Activated gamma-delta T cell (primary cell): ENCODE results near the gene LAMB3.

ENCODE experiments used
- DNase-seq: peaks from one replicate; lab custom pipeline; 2025; lab: John Stamatoyannopoulos, UW

The LAMB3 gene

DNA sequence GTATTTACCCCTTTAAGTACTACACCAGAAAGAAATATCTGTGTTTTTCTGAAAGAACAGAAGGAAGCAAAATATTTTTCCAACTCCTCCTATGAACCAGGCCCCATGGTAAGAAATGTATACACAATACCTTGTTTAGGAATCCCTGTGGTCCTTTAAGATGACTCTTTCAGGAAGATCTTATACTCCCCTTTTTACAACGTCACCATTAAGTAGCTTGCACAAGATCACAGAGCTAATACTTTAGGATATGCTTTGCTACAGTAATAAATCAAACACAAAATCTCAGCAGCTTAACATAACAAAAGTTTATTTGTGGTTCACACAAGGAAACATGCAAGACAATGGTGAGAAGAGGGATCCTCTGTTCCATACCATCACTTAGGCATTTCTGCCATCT is 8.8 kb upstream of the LAMB3 start:
- no peak for DNase-seq

DNA sequence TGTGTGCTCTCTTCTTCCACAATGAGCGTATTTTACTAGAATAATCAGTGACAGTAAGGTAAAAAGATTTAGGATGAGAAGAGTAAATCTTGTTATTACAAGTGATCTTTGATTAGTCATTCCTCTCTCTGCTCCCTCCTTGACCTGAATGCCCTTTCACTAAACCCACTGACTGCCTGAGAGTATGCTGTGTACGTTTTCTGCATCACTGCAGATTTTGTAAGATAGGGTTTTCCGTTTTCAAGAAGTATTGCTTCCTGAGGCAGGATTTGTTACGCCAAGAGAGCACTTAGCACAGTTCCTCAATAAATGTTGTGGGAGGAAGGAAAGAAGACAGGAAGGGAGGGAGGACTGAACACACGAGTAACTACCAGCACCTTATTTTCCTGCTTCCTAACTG is 7.7 kb upstream of the LAMB3 start:
- no peak for DNase-seq

DNA sequence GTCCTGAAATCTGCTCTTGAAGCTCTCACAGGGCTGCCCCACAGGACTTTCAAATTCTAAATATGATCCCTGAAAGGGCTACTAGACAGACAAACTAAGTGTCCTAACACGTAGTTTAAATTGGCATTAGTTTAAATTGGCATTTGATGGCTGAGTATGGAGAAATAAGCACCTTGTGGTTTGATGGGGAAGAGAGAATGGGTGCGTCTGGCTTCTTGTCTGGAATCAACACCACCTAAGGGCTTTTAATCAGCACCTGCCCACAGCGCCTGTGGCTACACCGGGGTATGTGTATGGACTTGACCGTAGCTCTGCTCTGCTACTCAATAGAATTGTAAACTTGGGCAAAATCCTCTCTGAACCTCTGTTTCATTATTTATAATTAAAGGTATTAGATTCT is 5.7 kb upstream of the LAMB3 start:
- no peak for DNase-seq

DNA sequence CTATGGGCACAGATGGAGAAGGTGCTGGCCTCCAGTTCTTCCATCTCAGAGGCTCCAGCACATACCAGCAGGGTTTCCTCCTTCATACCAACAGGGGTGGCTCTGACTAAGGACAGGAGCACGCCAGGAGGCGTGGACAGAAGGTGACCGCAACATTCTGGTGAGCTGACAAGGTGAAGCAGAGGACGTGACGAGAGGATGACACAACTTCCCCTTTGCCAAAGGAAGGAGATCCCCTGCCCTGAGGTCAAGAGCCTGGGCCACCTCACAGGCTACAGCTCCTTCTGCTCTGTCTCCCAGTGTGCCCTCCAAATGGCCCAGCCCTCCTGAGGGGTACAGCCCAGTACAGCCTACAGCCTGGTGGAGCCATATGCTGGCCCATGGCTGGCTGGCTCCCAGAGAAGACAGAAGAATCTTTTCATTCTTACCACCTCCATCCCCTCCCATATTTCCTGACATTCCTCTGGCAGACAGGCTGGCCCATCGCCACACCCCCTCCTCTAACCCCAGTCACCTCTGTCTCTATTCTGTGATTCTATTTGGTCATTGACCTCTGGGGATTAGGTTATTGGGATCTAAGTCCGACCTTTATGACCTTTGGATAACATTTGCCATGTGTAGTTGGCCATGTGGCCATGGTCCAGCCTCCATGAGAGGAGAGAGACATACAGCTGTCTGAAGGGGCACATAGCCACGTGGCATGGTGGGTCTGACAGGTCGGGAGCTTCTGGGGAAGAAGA is 5.1 kb upstream of the LAMB3 start:
- DNase-seq, result no peak

DNA sequence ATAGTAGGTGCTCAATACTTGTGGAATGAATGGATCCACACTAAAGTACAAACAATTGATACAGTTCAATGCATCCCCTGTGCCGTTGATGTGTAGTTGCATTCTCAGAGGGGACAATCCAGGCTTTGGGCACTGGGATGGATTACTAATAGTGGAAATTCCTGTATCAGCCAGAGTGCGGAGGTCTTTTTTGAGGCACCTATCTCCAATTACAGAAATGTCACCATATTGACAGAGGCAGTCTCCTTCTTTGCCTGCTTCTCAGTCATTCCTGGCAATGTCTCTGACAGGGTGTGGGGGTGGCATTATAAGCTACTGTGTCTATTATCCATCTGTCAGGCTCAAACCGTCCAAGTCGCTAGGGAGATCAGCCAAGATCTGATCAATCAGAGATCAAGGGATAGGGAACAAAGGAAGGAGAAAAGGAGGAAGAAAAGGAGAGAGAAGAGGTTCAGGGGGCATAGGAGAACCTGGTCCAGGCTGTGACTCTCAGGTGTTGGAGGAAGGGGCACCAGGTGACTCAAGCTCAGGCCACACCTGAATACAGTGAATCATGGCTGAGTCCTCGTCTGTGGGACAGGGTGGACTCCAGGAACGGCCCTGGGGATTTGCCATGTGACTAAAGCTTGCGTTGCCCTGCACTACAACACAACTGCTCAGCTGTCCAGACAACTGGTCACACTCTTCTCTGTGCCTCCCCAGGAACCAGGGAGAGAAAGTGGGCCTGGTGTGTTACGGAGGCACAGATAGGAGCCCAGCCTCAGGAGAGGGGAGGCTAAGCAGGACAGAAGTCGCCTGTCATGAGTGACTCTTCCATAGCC is 3.4 kb upstream of the LAMB3 start:
- no peak for DNase-seq

DNA sequence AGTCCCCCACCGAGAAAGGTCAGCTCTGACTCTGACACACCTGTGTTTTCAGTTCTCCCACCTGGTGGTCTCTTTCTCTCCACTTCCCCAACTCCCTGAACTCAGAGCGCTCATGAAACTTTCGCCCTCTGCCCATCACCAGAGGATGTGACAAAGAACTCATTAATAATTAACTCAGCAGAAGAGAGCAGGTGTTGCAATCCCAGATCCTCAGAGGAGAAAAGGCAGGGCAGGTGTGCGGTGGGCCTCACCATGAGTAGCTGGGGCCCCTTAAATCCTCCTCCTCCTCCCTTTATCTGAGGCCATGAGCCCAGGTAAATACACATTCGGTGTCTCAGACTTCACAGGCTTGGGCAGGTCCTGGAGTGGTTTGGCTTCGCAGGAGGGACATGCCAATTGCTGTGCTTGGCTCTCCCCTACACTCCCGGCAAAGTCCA is 1.7 kb upstream of the LAMB3 start:
- no peak for DNase-seq

DNA sequence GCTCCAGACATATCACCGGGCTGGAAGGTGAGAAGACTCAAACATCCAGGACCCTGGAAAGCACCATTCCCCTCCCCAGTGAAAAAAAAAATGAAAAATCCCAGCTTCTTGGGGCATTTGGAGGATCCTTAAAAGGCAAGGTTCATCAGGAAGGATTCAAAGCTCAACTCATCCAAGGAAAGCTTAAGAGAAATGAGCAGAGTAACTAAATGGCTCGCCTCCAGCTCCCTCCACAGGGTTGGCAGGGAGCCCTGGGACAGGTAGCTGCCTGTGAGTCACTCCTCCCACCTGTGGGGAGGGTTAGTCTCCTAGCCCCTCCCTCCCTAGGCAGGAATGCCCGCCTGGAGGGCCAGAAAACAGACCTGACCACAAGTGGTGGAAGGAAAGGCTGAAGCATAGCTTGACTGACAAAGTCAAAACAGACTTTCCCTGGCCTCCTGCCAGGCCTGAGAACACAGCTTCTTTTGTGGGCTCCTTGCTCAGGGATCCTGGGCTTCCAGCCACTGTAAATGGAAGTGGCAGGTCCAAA is 712 bp upstream of the LAMB3 start:
- no peak for DNase-seq

DNA sequence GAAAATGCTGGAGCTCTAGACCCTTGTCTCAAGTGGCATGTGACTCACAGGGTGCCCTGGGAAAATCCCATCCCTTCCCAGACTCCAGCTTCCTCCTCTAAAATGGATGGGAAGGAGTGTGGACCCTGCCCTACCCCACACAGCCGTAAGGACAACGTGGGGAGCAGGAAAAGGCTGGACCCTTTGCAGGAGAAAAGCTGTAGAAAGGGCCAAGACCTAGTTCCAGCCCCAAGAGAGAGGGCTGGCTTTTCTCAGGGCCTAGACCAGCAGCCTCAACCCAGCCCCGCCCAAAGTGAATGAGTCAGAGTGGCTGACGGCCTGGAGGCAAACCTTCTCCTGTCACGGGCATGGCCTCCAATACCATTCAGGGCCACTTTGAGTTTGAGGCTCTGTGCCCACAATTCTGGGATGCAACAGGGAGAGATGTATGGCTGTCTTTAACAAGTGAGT is 1.1 kb downstream of the LAMB3 start:
- no peak for DNase-seq

DNA sequence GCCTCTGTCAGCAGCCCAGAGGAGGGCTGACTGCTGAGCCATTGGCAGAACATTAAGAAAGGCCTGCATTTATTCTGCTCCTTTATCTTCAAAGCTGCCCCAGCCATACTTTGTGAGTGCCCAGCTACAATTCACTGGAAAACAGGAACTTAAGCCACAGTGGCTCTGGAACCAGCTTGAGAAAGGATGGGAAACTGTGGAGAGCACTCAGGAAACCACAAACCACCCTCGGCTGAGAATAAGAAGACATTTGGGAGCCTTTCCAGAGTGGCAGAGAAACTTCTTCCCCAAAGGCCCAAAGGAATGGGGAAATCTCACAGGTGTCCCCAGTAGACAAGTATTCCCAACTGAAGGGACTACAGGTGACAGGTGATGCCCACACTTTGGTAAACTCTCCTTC is 1.8 kb downstream of the LAMB3 start:
- no peak for DNase-seq

DNA sequence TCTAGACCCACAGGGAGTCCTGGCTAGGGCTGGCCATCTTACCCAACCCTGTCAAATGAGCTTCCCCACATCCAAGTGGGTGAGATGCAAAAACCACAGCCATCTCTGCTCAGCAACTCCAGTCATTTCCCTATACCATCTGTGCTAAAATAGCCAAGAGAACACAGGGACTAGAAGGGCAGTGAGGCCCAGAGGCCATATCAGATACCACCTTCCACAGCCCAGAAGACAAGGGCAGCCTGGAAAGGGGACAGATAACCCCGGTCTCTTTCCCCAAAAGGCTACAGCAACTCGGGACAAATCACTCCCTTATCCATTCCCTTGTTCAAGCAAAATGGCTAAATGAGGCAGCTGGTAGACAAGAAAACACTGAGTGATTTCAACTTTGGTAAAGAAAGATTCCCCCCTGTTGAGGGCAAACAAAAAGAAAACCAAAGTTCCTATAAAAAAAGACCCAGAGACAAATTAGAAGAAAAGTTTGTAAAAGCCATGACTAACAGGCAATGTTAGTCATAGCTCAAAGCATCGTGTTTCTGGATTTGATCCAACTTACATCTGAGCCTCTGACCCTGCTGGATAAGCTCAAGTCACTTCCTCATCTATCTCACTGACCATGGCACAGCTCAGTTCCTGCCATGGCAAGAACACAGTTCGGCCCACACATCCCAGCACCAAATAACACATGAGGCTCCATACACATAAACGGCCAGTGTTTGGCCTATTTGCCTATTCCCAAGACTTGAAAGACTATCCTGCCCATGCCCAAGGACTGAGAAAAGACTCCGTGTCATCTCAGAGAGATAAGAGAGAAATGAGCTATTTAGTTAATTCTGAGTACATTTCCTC is 3.1 kb downstream of the LAMB3 start:
- no peak for DNase-seq

DNA sequence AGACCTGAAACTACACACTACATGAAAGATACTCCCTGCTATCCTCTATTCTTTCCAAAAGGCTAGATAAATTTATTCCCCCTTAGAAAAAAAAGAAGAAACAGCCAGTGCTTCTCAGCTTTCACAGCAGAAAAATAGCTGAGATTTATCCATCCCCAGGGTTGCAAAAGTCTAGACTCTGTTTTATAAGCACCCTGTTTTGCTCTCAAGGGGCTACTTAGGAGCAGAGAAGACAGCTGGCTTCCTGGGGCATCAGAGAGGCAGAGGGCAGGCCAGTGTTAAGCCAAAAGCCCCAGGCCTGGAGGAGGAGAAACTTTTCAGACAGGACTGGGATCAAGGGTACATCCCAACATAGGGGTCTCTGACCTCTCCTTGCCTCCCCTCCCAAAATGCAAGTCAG is 3.9 kb downstream of the LAMB3 start:
- no peak for DNase-seq

DNA sequence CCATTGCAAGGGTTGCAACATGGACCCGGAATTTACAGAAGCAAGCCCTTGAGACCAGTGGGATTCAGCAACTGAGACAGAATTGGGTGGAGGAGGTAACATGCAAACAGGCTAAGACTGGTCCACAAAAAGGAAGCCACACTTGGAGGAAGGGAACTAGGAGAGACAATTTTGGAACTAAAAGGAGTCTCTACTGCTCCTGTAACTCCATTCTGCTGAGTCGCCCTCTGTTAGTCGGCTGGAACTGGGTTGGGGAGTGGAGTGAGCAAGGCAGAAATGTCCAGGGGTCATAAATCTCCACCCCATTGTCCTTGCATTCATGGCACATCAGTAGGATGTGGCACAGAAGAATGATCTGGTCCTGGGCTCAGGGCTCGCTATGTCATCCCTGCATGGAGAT is 5.1 kb downstream of the LAMB3 start:
- no peak for DNase-seq

DNA sequence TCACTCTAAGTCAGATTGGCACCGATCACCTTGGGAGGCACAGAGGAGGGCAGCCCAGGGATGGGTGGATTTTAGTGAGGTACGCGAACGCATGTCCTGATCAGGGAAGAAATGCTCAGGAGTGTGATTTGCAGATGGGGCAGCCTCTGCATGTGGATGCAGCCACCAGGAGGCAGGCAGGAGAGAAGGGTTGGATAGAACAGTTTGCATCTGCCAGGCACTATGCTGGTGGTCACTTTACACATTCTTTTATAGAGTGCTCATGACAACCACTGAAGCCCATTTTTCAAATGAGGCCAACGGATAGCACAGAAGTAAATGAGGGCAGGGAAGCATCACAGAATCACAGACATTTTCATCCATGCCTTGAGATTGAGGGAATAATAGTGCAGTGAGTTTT is 5.7 kb downstream of the LAMB3 start:
- no peak for DNase-seq

DNA sequence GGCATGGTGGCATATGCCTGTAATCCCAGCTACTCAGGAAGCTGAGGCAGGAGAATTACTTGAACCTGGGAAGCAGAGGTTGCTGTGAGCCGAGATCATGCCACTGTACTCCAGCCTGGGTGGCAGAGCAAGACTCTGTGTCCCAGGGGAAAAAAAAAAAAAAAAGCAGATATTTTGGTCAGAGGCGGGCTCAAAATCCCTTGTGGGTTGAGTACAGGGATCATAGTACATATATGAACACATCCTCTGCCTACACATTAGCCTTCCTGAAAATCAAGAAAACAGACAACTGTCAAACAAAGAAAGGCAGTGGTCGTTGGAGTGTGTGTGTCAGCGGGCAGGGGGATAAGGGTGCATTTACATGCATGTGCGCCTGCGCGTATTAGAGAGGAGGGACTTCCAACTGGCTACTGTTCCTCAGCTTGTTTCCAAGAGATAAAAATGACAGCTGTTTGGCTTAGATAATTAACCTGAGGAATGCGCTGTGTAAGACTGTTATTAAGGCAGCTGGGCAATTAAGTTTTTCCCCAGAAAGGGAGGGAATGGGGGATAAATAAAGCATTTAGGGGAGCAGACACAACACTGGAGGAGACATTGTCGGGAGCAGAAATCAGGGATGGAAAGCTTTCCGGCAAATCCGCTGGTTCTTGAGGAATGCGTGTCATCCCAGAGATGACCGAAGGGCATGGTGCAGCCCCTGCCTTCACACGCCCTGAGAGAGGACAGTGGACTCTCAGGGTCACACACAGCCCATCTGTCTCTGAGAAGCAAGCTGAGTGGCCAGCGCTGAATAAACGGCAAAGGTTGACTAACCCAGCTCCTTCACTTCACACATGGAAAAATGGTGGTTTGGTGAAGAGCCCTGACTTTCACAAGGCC is 6.4 kb downstream of the LAMB3 start:
- DNase-seq, result no peak

DNA sequence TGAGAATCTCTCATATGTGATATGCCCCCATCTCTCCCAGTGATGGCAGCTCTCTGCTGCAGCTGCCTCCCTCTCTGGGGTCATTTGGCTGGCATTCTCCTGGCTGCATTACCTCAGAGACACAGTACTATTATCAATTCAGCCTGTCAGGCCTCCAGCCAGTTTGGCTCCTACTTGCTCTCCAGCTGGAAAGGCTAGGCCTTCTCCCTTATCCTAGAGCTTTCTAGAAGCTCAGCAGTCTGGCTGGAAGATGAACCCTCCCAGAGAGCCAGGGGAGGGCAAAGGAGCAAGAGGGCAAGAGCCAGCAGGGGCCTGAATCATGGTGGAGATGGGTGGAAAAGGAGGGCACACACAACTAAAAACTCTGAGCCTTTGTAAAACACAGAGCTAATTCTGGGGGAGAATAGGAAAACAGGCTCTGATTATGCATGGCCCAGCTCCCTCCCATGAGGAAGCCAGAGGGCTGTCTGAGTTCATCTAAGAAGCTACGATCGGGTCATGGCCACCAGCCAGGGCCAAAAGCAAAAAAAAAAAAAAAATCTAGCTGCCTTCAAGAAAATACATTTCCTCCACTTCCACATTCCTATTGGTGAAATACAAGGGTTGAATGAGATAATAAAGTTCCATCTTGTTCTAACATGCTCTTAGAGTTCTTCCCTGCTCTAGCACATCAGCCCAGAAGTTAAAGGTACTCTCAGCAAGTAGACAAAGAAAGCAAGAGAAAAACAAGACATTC is 8.8 kb downstream of the LAMB3 start:
- DNase-seq, result no peak

DNA sequence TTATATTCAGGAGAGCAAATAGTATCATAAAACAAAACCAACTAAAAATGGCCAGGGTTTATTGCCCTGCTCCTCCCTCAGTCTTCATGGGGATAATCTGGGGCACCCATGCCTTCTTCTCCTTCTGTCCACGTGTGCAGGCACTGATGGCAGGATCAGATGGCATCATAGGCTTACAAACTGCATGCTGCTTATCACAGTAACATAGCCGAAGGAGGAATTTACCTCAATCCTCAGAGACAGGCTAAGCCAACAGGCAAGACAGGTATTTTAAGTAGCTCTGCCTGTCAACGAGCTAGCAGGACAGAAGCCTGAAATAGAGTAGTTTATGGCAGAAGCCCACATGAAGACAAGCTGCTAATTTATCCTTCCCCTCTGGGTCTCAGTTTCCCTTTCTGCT is 9.4 kb downstream of the LAMB3 start:
- DNase-seq, result no peak

DNA sequence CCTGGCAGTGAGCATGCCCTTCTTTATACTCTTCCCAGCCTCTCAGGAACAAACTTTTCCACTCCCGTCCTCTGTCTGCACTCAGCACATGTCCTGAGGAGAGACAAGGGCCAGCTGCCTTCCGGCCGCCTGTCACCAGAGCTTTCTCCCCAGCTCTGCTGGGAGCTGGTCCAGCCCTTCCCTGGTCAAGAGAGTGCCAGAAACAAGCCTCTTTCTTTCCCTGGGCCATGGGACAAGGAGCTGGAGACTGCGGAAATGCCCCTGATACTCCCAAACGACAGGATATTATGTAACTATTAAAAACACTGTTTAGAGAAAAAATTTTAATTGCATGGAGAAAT is 10.4 kb downstream of the LAMB3 start:
- no peak for DNase-seq

DNA sequence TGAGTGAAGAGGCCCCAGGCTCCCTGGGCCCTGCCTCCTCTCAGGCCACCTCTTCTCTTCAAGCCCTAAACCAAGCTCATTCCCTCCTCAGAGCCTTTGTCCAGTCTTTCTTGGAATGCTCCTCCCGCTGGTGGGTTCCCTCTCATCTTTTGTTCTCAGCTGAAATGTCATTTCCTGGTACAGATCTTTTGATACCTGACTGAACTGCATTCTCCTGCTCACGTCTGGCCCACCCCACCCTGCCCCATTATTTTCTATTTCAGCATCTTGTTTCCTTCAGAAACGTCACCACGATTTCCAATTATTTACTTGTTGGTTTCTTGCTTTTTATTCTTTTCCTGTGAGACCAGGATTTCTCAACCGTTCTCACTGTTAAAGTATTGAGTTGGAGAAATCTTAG is 16.4 kb downstream of the LAMB3 start:
- no peak for DNase-seq

DNA sequence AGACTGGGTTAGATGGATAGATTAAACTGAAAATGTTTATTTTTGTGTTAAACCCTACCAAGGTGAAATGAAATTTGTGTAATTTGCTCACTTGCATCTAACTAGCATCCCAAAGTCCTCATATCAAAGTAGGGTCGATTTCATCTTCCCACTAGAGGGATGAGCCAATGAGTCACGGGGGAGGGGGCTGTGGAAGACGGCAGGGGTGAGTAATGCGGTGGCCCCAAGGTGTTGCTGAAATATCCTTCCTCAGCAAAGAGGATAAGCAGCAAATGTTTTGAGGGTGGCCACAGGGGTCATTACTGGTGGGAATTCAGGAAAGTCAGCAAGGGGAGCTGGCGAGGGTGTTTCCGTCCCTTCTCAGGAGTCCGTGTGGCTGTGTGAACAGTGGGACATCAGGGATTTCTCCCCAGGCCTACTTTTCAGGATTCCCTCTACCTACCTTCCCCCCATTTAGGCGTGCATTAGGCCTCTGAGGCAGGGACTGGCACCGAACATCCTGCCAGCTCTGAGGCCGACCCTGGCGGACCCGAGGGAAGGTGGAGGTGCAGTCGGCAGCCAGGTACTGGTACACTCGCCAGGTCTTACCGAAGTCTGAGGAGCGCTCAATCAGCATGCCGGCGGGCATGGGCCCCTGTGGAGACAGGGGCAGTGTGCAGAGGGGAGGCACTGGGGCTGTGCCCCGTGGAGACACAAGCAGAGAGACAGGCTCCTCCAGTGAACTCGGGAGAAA is 18.1 kb downstream of the LAMB3 start:
- no peak for DNase-seq
